Effector memory CD4-positive, alpha-beta T cell (primary cell): ENCODE measurements around the gene SYT15B.
"Not testable (repeated sequence)": the region's sequence is repeated elsewhere in the genome, so short reads cannot be mapped to it uniquely, and the experiment has no call there.

ENCODE experiments used
- DNase-seq, 3 donors: peaks; one replicate each; pipeline ENCODE4 v3.0.0-alpha.2; 2020
- H3K27ac ChIP-seq: 2 replicates; pipeline ENCODE4 v1.7.0; 2013; ENCODE audit warnings: mild to moderate bottlenecking, low read length, moderate library complexity; ENCODE audit not compliant: insufficient read depth, poor library complexity, severe bottlenecking
- H3K27me3 ChIP-seq: replicated peaks from 2 replicates; pipeline ENCODE4 v1.7.0; 2013; ENCODE audit warnings: mild to moderate bottlenecking, low read length; ENCODE audit not compliant: insufficient read depth, control insufficient read depth, poor library complexity, severe bottlenecking
- H3K36me3 ChIP-seq: 2 replicates; pipeline ENCODE4 v1.7.0; 2013; ENCODE audit warnings: mild to moderate bottlenecking, low read length, moderate library complexity; ENCODE audit not compliant: control insufficient read depth, insufficient read depth
- H3K4me1 ChIP-seq: 2 replicates; pipeline ENCODE4 v1.7.0; 2013; ENCODE audit warnings: low read length, mild to moderate bottlenecking; ENCODE audit not compliant: control insufficient read depth, insufficient read depth, poor library complexity, severe bottlenecking
- H3K4me3 ChIP-seq: 2 replicates; pipeline ENCODE4 v1.7.0; 2013; ENCODE audit warnings: low read length, low read depth, mild to moderate bottlenecking; ENCODE audit not compliant: insufficient read depth, poor library complexity, severe bottlenecking
- H3K9me3 ChIP-seq: 2 replicates; pipeline ENCODE4 v1.7.0; 2013; ENCODE audit warnings: mild to moderate bottlenecking, low read length, moderate library complexity; ENCODE audit not compliant: control insufficient read depth
- total RNA-seq, 3 donors: gene quantifications; one replicate each; lab custom pipeline; 2026; lab: John Stamatoyannopoulos, UW

Gene SYT15B
- 0 to 0.17 (median 0) reads per million in 3 donors for total RNA-seq

DNA sequence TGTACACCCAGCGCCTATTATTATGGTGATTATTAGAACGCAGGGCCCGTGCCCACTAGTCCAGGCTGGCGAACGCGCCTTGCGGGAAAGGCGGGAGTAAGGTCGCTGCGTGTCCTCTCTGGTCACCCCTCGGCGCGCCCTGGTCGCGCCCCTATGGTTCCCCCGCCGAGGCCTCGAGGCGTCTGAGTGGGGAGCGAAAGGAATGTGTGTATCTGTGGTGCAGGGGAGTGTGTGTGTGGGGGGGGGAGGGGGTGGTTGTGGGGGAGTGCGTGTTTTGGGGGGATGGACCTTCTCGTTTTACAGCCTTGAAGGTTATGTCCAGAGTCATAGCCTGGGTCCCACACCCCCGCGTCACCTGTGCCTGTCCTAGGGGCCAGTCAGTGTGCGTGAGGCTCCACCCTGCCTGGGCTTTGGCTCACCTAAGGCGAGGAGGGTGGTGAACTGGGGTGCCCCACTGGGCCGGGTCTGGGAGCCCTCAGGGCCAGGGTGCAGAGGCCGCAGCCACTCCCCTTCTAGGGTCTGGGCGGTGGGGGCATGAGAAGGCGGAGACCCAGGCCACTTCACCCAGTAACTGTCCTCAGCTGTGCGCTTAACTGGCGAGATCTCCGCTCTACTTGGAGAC lies at the start of gene SYT15B:
Gene SYT15B (minus strand): TSS at position 39 of the 622 bp plus-strand sequence. CDS start 952 bp downstream, outside the sequence.
- DNase-seq, H3K36me3 ChIP-seq, H3K27ac ChIP-seq, H3K4me3 ChIP-seq, H3K9me3 ChIP-seq, H3K27me3 ChIP-seq, H3K4me1 ChIP-seq: not testable (repeated sequence)

DNA sequence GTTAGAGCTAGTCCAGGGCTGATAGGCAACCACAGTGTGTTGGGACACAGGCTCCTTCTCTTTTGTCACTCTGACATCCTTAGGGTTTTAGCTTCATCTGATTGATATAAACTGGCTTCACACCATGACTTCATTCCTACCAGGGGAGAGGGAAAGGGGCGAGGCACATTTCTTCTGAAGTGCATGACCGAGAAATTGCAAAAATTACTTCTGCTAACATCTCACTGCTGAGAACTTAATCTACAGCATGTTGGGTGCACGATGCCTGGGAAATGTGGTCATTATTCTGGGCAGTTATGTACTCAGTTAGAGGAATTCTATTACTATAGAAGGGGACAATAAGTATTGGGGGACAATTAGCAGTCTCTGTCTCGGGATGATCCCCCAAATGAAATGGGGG lies 16.2 kb upstream of the SYT15B start:
- not testable (repeated sequence) for H3K9me3 ChIP-seq, H3K4me1 ChIP-seq, H3K4me3 ChIP-seq, DNase-seq, H3K36me3 ChIP-seq, H3K27ac ChIP-seq, H3K27me3 ChIP-seq

DNA sequence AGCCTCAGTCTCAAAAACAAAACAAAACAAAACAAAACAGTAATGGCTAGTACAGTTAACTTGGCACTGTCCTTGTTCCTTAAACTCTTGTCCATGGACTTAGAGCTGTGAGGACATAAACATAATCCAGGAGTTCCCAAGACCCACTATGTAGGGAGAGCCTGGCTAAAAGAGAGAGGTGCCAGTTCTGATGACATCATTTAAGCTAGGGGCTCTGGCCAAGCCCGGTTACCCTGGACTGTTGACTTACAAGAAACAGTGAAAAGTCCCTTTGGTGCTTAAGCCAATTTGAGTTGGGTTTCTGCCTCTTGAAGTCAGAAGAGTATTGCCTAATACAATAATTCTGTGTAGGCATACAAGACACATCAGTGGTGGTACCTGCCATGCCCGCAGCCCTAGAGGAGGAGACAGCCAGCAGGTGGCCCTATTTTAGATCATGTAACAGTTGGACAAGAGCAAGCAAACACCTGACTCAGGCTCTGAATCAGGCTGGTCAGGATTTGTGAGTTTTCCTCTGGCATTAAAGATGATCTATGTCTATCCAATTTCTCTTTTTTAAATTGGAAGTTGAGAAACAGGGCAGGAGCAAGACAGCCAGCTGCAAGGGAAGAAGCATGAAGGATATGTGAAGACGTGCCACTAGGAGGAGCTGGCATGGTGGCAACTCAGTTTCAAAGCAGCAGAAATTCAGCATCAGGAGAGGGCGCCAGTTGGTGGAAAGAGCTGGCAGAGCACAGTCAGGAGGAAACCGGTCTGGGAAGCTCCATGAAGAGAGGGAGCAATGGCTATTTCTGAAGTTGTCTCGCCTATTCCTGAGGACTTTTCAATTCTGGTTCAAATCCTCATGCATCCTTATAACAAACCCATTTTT lies 12.2 kb upstream of the SYT15B start:
- DNase-seq, result not testable (repeated sequence)

DNA sequence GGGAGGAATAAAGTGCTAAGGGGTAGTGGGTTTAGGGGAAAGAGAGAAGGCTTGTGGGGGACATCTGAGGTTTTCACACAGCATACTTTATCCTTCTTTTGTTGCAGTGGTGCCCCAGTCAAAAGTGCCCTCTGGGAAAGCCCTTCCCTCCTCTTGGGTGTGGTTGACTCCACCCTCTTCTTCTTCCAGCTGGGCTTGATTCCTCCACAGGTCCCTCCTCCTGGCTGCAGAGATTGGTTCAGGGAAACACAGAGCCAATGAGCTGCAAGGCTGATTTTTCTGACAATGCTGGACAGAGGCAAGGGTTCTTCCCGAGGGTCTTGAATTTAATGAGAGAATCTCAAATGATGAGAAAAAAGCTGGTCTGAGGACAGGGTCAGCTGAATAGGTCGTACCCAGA lies 7.4 kb upstream of the SYT15B start:
- not testable (repeated sequence) for DNase-seq, H3K9me3 ChIP-seq, H3K27me3 ChIP-seq, H3K4me1 ChIP-seq, H3K27ac ChIP-seq, H3K36me3 ChIP-seq, H3K4me3 ChIP-seq

More for the DNA sequence above, 12.2 kb upstream of the SYT15B start:
- not testable (repeated sequence) for H3K4me1 ChIP-seq, H3K27me3 ChIP-seq, H3K36me3 ChIP-seq, H3K9me3 ChIP-seq, H3K4me3 ChIP-seq, H3K27ac ChIP-seq

- not testable (repeated sequence) for H3K4me3 ChIP-seq, H3K27ac ChIP-seq, H3K27me3 ChIP-seq, H3K36me3 ChIP-seq, H3K9me3 ChIP-seq, DNase-seq, H3K4me1 ChIP-seq
Observed at GRCh38 chr10:47768578-47769115, 5.3 kb upstream of the SYT15B start.

DNA sequence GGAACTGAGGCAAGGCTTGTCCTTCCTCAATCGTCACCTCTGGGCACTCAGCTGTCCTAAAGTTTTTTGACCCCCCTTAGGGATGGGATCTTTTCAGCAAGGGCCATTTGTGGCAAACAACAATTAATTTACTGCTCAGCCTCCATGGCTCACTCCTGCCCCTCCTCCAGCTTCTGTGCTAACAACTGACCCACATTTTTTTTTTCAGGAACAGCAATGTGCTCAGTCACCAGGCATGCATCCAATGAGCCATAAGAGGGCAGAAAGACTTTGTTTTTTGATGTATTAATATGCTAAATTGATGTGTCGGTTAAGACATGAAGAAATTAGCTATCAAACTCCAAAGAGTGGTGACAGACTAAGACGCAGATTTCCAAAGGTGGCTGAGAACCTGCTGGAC lies 4.7 kb upstream of the SYT15B start:
- not testable (repeated sequence) for DNase-seq, H3K36me3 ChIP-seq, H3K9me3 ChIP-seq, H3K27ac ChIP-seq, H3K27me3 ChIP-seq, H3K4me3 ChIP-seq, H3K4me1 ChIP-seq

DNA sequence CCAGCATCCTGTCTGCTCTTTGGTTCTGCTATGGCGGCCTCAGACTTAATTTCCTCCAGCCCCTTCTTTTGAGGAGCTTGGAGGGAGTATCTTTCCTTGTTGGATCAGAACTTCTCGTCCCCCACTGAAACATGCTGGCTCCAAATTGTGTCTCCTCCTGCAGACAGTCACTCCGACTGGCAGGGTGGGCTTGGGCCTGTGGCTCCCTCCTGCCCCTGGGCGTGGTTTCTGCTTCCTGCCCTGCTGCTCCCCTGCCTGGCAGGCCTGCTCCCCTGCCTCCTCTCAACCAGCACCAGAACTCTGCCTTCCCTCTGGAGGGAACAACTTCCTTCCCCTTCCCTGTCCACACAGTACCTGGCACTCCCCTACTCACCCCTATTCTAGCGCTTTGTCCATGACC lies 3.8 kb upstream of the SYT15B start:
- H3K36me3 ChIP-seq, H3K27ac ChIP-seq, H3K4me3 ChIP-seq, DNase-seq, H3K9me3 ChIP-seq, H3K4me1 ChIP-seq, H3K27me3 ChIP-seq: not testable (repeated sequence)

- H3K36me3 ChIP-seq, H3K27ac ChIP-seq, H3K9me3 ChIP-seq, DNase-seq, H3K4me3 ChIP-seq, H3K27me3 ChIP-seq, H3K4me1 ChIP-seq: not testable (repeated sequence)
Observed at GRCh38 chr10:47765232-47765631, 1.8 kb upstream of the SYT15B start.

- not testable (repeated sequence) for H3K9me3 ChIP-seq, H3K27ac ChIP-seq, DNase-seq, H3K4me1 ChIP-seq, H3K27me3 ChIP-seq, H3K36me3 ChIP-seq, H3K4me3 ChIP-seq
Observed at GRCh38 chr10:47762674-47763553, 478 bp downstream of the SYT15B start.
